ENCODE results near the gene SNRPB.

DNA sequence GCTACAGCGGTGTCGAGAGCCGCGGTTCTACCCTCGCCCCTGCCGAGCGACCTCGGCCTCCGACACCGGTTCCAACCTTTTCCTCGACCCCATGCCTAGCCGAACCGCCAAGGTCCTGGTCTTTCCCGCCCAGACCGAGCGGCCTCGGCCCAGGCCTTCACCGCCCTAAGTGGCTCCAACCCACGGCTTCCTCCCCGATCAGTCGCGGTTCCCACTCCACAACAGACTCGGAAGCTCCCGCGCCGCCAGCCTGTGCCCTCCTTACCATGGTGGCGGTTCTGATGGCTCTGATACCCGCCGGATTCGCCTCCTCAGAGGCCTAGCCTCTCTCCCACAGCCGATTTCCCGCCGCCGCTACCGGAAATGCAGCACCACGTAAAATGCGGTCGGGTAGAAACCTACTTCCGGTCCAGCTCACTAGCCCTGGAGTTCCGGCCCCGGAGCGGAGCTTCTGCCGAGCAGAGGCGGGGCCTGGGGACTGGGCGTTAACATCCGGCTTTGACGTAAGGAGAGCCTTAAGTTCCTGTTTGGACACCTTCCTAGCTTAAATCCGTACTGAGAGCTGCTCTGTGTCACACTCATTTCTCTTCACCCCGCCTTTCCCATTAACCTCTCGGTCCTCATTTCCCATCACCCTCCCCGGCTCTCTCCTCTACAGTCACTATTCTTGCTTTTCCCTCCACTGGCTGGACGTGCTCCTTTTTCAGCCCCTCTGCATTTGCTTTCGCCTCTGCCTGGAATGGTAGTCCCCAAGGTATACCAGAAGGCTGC is at the start of gene SNRPB:
- TF ChIP-seq POLR2AphosphoS5 (IDR thresholded peaks at IDR 0.05) (peak; percentile 94 to 98), POLR2A (IDR thresholded peaks at IDR 0.05) (peak in 3 of 4 donors; percentile 83 to 97 (median 95)), EP300 (IDR thresholded peaks at IDR 0.05) (peak in 2 of 4 donors; percentile 29 to 68)
- TF ChIP-seq, protein P1, sequence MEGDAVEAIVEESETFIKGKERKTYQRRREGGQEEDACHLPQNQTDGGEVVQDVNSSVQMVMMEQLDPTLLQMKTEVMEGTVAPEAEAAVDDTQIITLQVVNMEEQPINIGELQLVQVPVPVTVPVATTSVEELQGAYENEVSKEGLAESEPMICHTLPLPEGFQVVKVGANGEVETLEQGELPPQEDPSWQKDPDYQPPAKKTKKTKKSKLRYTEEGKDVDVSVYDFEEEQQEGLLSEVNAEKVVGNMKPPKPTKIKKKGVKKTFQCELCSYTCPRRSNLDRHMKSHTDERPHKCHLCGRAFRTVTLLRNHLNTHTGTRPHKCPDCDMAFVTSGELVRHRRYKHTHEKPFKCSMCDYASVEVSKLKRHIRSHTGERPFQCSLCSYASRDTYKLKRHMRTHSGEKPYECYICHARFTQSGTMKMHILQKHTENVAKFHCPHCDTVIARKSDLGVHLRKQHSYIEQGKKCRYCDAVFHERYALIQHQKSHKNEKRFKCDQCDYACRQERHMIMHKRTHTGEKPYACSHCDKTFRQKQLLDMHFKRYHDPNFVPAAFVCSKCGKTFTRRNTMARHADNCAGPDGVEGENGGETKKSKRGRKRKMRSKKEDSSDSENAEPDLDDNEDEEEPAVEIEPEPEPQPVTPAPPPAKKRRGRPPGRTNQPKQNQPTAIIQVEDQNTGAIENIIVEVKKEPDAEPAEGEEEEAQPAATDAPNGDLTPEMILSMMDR (IDR thresholded peaks at IDR 0.05), result peak in 1 of 6 experiments; percentile 14
